T-helper 1 cell (primary cell): ENCODE results near the gene SMPD3.

ENCODE experiments used
- DNase-seq, 5 donors: peaks; one replicate each; pipeline ENCODE4 v3.0.0-alpha.2; 2012 to 2020

SMPD3 gene

DNA sequence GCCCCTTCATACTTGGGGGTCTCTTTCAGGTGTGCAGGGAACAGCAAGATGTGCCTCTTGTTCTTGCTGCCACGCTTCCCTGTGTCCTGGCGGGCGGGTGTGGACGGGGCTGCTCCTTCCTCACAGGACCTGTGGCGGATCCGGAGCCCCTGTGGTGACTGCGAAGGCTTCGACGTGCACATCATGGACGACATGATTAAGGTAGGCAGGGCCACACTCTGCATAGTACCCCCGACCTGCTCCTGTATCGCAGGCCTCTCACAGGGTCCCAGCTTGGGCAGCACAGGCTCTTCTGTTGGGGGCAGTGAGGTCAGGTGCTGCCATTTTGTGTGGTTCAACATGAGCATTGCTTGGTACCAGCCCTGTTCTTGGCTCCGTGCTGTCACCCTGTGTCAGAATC, 94.9 kb downstream of the SMPD3 start:
- no peak for DNase-seq

DNA sequence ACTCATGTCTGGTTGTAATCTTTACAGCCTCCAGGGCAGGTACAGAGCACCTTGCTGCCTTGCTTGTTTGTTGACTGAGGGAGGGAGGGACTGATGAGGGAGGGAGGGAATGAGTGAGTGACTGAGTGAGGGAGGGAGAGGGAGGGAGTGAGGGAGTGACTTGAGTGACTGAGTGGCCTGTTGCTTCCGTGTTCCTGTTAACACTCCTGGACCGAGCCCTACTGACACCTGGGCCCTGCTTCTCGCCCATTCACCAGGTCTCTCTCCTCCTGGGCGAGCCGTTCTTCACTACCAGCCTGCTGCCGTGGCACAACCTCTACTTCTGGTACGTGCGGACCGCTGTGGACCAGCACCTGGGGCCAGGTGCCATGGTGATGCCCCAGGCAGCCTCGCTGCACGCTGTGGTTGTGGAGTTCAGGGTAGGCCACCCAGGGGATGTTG, 96.3 kb downstream of the SMPD3 start:
- no peak for DNase-seq

DNA sequence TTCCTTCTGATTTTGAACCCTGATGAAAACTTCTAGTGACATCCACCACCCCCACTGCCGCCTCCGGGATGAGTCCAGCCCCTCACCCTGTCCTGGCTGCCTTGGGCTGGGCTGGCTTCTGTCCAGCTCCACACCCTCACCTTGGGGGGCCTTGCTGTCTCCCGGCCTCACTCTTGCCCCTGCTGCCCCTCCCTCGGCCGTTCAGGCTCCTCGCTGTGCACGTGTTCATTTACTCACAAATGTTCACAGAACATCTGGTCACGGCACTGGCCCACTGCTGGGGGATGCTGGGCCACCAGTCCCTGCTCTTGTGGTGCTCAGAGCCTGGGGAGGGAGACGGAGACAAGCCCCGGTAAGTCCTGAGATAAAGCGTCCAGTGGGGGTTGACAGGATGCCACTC, 96.8 kb downstream of the SMPD3 start:
- DNase-seq: no peak

DNA sequence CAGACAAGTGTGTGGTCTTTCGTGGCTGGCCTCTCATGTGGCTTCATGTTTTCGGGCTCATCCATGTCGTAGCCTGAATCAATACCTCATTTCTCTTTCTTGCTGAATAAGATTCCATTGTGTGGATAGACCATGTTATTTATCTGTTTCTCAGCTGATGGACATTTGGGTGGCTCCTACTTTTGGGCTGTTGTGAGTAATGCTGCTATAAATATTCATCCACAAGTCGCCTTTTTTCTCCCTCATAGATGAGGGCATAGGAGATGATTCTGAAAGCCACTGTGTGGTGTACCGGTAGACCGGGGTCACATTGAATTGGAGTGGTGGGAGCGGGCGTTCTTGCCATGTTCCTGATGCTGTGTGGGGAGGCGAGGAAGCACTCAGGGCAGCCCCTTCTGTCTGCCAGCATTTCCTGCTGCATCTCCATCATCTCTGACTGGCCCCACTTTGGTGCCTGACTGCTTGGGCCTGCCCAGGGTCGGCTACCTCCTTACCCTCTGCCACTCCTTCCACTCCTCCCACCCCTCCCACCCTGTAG, 97.4 kb downstream of the SMPD3 start:
- DNase-seq: no peak

DNA sequence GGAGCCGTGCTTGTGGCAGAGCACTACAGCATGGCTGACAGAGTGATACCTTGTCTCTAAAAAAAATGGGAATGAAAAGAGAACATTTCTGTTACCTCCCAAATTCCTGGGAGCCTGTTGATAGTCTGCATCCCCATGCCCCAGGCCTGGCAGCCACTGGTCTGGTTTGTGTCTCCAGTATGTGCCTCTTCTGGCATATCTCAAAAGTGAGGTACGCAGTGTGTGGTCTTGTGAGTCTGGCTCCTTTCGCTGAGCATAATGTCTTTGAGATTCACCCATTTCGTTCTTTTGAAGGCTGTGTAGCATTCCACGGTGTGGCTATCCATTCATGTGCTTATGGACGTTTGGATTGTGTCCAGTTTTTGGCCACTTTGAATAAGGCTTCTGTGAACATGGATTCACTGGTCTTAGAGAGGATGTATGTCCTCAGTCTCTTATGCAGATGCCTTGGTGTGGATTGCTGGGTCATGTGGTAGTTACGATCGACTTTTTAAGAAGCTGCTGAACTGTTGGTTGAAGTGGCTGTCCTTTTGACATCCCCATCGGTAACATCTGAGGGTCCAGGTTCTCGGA, 98.4 kb downstream of the SMPD3 start:
- DNase-seq: no peak

DNA sequence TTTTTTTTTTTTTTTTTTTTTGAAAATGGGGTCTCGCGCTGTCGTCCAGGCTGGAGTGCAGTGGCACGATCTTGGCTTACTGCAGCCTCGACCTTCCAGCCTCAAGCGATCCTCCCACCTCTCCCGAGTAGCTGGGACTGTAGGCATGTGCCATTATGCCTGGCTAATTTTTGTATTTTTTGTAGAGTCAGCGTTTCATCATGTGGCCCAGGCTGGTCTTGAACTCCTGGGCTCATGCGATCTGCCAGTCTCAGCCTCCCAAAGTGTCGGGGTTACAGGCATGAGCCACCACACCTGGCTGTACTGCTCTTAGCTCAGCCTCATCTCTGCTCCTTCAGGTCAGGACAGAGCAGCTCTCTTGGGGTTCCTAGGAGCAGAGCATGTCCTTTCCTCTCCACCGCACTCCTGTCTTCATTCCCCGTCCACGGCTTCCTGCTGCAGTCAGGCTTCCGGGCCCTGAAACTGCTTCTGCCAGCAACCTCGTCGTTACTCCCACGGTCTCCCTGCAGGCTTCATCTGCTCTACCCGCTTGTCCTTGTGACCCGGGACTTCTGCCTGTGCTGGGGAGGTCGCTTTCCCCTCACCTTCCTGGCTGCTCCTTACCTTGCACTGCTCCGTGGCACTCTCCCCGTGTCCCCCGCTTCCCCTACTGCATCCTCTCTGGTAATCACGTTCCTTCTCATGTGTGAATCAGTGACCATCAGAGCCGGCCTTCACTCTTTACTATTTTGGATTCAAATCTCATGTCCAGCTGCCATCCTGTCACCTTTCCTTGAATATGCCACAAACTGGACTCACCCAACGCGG, 99.5 kb downstream of the SMPD3 start:
- DNase-seq: no peak

DNA sequence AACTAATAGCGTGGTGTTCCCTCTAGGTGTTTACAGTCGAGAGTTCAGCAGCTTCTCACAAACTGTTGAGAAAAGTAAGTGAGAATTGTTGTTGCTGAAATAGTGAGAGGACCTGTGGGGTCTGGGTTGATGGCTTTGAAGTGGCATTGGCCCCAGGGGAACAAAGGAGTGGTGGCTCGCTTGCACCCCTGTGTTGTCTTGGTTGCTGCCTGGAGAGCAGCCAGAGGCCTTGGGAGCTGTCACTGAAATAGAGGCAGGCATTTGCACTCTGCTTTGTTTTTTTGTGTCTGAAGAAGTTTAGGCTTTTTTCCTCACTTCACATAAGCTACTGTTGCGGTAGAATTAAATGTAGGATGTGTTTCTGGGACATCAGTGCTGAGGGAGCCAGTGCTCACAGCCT, 100.7 kb downstream of the SMPD3 start:
- DNase-seq: no peak

DNA sequence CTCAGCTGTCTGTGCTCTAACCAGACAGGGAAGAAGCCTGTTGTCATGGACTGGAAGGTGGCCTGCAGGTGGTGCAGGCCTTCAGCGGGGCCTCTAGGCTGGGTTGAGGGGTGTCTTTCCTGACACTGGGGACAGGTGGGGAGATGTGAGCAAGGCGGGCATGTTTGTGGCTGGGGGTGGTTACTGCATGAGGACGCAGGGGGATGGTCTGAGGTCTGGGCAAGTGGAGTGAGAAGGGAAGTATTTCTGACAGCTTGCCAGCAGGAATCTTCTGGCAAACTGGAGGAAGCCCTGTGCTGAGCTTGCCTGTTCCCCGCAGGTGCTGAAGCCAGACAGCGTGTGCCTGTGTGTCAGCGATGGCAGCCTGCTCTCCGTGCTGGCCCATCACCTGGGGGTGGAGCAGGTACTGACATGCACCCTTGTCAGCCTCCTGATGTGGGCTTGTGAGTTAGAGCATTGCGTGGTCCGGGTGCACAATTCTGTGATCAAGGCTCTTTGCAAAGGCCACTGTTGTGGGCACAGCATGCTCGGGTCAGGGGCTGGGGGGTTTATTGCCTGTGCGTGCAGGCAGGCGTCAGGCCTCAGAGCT, 101.3 kb downstream of the SMPD3 start:
- no peak for DNase-seq

DNA sequence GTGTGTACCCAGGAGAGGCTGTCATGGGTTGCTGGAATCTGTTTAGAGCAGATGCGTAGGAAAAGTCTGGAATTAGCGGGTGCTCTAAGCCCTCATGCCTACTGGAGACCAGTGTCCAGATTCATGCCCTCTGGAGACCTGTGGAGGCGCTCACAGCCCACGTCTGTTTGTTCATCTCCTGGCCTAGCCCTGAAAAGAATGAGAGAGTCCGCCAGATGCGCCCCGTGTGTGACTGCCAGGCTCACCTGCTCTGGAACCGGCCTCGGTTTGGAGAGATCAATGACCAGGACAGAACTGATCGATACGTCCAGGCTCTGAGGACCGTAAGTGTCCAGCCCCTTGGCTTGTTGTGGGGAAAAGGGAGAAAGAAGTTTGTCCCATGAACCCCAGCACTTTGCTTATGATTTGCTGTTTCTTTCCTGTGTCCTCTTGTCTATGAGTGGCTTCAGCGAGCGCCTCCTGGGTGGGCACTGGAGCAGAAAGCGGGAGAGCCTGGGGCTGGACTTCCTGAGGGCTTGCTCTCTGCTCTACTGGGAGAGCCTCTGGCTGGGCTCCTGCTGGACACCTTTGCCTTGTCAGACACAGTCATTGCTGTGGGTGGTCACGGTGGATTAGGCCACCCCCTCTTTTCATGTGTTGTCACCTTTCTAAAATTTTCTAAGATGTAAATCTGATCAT, 102.2 kb downstream of the SMPD3 start:
- DNase-seq: no peak

DNA sequence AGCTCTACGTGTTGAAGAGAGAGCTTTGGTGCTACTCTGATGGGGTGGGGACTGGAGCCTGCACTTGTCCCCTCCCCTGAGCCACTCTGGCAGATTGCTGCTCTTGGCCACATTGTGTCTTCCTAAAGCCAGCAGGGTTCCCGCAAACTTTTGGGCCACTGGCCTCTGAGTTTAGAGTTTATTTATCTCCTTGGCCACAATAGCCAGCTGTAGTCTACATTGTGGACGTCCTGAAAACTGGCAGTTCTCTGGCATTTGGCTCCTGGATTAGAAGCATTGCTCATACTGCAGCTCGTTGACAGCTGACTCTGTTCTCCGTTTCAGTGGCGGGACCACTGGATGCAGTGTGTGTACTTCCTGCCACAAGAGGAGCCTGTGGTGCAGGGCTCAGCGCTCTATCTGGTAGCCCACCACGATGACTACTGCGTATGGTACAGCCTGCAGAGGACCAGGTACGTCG, 102.9 kb downstream of the SMPD3 start:
- DNase-seq: no peak

DNA sequence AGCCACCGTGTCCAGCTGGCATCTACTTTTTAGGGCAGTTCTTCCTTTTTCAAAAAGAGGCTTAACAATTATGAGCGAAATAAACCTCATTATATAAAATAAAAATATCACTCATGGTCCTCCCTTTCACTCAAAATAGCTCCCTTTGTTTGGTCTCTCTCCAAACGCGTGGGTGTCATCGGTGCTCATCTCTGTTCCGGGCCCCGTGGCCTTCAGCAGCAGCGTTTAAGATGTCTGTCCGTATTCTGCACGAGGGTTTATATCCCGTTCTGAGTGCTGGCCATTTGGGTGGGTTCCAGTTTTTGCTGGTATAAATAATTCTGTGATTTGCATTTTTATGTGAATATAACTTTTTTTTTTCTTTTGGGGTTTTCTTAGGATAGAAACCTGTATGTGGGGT, 104.1 kb downstream of the SMPD3 start:
- DNase-seq: no peak

DNA sequence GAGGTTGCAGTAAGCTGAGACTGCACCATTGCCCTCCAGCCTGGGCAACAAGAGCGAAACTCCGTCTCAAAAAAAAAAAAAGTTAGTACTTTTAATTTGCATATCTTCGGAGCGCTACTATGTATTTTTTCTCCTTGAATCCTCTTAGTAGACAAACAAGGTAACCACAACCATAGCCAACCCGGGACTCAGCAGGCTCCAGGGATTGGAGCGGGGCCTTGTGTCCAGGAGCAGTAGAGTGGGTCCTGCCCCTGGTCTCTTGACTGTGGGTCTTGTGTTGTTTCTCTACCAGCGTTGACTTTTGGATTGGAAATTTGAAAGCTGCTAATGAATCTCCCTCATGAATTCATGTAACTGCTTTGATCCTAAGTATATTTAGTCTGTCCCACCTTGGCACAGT, 105.2 kb downstream of the SMPD3 start:
- DNase-seq: no peak

DNA sequence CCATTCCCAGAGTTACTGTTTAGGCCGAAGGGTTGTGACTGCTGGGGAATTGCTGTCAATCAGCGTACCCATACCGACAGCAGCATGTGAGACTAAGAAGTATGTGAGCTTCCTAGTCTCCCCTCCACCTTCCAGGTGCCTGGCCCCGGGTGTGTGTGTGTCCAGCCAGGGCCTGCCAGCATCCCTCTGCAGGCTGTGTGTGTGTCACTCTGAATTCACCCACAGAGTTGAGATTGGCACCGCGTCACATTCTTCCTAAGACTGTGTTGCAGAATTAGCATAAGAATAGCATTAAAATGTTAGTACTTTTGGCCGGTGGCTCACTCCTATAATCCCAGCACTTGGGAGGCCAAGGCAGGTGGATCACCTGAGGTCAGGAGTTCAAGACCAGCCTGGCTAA, 105.7 kb downstream of the SMPD3 start:
- DNase-seq: no peak

DNA sequence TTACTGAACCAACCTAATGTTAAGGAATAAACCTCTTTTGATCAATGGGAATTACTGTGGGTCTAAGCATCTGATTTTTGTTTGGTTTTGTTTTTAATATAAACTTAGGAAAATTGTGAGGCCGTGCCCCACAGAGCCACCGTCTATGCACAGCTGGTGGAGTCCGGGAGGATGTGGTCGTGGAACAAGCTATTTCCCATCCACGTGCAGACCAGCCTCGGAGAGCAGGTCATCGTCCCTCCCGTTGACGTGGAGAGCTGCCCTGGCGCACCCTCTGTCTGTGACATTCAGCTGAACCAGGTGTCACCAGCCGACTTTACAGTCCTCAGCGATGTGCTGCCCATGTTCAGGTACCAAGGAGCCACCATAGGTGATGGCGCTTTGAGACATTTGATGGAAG, 109.1 kb downstream of the SMPD3 start:
- no peak for DNase-seq

DNA sequence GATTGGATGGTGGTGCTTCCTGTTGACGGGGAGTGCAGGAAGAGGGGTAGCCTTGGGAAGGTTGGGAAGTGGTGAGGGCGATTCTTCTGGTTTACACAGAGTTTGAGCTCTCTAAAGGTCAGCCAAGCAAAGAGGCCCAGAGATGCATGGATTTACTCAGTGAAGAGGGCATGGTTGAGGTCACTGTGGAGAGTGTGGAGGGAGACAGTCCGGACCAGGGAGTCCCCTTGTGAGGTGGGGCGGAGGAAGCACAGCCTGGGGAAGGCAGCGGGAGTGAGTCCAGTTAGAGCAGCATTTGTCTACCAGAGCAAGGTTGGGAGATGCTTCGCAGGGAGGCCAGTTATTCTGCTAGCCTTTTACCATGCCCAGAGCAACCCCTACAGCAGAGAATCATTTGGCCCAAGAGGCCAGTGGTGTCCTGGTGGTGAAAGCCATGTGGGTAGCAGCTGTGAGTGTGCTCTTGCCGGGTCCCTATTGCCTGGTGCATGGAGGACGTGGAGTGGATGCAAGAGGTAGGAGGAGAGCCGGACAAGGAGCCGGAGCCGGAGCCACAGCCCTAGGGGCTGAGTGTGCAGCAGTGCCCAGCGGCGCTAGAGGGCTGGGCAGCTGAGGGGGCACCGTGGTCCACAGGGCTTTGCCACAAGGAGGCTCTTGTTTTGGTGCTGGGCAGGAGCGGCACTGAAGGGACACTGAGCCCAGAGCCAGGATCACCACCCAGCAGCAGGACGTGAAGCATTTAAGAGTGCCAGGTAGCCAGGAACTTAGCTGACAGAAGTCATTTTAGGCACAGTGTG, 109.8 kb downstream of the SMPD3 start:
- DNase-seq: no peak

DNA sequence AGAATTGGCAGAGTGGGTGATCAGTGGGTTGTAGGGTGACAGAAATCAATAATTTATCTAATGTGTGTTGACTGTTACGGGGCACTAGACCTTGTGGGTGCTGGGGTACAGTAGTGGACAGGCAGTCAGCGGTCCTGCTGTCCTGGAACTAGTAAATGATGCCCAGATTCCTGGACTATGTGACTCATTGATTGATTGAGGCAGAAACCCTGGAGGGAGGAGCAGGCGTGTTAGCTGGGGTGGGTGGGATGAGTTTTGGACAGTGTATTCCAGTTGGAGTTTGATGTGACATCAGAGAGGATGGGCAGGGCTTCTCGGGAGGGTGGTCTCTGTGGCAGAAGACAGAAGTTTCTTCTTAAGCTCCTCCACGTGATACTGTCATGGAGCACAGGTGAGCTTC, 113.1 kb downstream of the SMPD3 start:
- no peak for DNase-seq

DNA sequence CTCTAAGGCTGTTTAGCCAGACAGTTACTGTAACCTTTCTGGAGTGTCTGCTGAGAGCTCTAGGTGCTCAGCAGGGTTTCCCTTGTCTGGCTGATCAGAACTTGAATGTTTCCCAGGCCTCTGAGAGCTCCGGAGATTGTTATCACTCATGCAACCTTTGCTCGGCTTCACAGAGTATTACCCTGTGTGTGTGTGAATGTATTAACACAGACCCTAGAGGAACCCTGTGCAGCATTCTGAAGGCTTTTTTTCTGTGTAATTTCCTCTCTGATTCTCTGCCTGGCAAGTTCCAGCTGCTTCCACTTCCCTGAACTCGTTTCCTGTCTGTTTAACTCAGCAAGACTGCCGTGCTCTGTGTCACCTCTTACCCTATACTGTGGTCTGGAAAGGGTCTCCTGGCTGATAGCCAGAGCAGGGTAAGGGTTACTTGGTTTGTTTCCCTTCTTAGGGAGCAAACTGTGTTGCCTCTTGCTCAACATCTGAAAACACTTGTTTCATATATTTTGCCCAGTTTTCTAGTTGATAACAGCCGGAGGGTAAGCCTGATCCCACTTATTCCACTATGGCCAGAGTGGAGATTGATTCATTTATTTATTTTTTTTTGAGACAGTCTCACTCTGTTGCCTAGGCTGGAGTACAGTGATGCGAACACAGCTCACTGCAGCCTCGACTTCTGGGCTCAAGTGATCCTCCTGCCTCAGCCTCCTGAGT, 115.7 kb downstream of the SMPD3 start:
- peak in 1 of 5 donors; percentile 40 for DNase-seq

DNA sequence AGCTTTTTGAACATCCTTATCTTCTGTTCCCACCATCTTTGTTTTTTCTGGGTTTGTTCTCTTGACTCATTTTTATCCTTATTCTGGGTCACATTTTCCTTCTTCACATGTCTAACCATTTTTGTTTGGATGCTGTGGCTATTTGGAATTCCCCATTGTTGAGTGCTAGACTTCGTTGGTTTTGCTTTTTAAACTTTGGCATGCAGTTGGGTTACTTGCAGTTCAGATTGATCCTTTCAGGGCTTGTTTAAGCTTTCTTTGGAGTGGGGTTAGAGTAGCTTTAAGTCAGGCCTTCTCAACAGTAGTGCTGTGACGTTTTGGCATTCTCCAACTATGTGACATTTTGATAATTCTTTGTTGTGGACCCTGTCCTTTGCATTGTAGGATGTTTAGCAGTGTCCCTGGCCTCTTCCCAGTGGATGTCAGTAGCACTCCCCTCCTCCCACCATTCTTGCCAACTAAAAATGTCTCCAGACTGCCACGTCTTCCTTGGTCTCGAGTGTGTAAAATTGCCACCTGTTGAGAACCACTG, 116.4 kb downstream of the SMPD3 start:
- no peak for DNase-seq

DNA sequence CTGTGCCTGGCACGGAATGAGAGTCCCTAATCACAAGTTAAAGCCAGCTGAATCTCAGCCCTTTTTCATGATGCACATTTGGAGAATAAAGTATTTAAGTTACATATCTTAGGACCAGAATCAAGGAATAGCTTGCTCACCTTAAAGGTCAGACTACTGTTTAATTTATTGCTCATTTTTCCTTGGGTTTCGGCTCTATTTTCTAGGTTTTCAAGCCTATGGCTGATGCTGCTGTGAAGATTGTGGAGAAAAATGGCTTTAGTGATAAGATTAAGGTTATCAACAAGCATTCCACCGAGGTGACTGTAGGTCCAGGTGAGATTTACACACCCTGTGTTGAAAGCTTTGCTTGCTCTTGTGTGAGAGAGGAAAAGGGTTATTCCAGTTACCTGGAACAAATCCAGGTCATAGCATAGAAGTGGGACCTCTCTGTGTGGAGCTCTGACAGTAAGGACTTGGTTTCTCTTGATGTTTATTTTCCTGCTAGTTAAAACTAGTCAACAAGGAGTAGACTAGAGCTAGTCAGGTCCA, 119.4 kb downstream of the SMPD3 start:
- no peak for DNase-seq

DNA sequence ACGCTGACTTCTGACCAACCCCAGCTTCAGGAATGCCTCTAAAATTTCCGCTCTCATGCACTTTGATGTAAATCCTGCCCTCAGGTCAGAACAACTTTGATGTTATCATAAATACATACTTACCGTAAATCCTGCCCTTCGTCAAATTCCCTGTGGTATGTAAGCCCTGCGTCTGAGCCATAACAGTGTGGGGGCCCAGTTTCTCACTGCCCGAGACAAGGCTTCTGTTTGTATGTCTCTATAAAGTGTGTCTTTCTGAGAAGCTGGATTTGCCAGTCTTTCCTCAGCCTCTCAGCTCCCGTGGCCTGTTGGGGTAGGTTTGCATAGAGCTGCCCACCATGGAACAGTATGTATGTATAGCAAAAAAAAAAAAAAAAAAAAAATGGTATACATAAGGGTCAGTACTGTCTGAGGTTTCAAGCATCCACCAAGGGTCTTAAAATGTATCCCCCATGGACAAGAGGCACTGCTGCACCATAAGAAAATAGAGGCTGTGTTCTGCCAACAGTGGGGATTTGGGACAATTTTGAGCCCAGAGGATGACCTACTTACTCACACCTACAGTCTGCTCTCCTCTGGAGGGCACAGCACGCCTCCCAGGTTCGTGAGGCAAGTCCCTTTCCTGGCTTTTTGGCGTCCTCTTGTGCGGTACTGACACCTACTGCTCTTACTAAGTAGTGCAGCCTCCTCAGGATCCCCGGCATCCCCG, 120.0 kb downstream of the SMPD3 start:
- DNase-seq: peak; percentile 54 to 81 (median 68)
